ENCODE results near the gene ERCC6L2. TPM values are rescaled to one million over a fixed set of nuclear protein-coding genes. Genes with fewer than 3 reads are reported as not detected.

ERCC6L2 gene
- polyA plus RNA-seq, 1 donor from 2014 or later, result 72.6 TPM

DNA sequence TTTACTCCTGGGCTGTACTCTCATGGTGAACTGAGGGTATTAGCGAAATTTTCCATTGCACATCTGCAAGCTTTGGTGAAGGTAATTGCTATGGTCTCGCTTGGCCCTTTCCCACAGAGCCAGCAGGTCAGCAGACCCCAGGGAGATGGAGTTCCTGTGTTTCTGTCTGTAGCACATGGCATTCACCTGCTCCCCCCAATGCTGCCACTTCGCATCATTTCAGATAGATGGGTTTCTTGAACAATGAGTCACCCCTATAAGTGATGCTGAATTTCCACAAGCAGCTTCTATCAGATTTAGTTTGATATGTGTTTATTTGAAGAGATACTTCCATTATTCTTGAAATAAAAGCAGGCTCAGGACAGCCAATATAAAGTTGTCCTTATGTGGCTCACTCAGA lies 117.8 kb downstream of the ERCC6L2 start:
- Histone ChIP-seq H3K27me3 (ENCODE audit: insufficient read depth, low read depth, low read length) (no peaks in the 10 kb centered on the region), H3K4me2 (ENCODE audit: low read length) (no peak overlapping the region), H3K79me2 (replicated peaks; ENCODE audit: insufficient read depth, low read length) (no peaks in the 10 kb centered on the region), H3K9me2 (ENCODE audit: insufficient read depth, low read length) (no peaks in the 10 kb centered on the region), H3F3A (ENCODE audit: insufficient read depth, low read length, poor library complexity, severe bottlenecking) (no peaks in the 10 kb centered on the region), H3K9me3 (ENCODE audit: low read length) (no peaks in the 10 kb centered on the region), H3K4me3 (ENCODE audit: low read length) (no peak overlapping the region), H3K27ac (ENCODE audit: low read length) (no peak overlapping the region), H3K36me3 (ENCODE audit: insufficient read depth, low read length) (peaks cover 4% of the 10 kb centered on the region), H3K9ac (ENCODE audit: low read length) (no peak overlapping the region), H4K20me1 (ENCODE audit: insufficient read depth) (no peaks in the 10 kb centered on the region), H2AFZ (ENCODE audit: low read depth, low read length) (no peak overlapping the region)
- TF ChIP-seq SMC3 (conservative IDR thresholded peaks at IDR 0.05; ENCODE audit: poor library complexity) (no peak), MXI1 (conservative IDR thresholded peaks at IDR 0.05; ENCODE audit: poor library complexity, severe bottlenecking) (no peak), EZH2 (IDR thresholded peaks at IDR 0.05; ENCODE audit: borderline replicate concordance, insufficient read depth, low read length, poor library complexity, severe bottlenecking) (no peak), RAD21 (conservative IDR thresholded peaks at IDR 0.05) (no peak), TAF1 (IDR thresholded peaks at IDR 0.05; ENCODE audit: low read depth) (no peak), POLR2AphosphoS5 (IDR thresholded peaks at IDR 0.05) (no peak), EP300 (conservative IDR thresholded peaks at IDR 0.05; ENCODE audit: poor library complexity, severe bottlenecking) (no peak)
- TF ChIP-seq, protein P1, sequence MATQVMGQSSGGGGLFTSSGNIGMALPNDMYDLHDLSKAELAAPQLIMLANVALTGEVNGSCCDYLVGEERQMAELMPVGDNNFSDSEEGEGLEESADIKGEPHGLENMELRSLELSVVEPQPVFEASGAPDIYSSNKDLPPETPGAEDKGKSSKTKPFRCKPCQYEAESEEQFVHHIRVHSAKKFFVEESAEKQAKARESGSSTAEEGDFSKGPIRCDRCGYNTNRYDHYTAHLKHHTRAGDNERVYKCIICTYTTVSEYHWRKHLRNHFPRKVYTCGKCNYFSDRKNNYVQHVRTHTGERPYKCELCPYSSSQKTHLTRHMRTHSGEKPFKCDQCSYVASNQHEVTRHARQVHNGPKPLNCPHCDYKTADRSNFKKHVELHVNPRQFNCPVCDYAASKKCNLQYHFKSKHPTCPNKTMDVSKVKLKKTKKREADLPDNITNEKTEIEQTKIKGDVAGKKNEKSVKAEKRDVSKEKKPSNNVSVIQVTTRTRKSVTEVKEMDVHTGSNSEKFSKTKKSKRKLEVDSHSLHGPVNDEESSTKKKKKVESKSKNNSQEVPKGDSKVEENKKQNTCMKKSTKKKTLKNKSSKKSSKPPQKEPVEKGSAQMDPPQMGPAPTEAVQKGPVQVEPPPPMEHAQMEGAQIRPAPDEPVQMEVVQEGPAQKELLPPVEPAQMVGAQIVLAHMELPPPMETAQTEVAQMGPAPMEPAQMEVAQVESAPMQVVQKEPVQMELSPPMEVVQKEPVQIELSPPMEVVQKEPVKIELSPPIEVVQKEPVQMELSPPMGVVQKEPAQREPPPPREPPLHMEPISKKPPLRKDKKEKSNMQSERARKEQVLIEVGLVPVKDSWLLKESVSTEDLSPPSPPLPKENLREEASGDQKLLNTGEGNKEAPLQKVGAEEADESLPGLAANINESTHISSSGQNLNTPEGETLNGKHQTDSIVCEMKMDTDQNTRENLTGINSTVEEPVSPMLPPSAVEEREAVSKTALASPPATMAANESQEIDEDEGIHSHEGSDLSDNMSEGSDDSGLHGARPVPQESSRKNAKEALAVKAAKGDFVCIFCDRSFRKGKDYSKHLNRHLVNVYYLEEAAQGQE (IDR thresholded peaks at IDR 0.05; ENCODE audit: borderline replicate concordance), result no peak
- TF ChIP-seq, protein P2, sequence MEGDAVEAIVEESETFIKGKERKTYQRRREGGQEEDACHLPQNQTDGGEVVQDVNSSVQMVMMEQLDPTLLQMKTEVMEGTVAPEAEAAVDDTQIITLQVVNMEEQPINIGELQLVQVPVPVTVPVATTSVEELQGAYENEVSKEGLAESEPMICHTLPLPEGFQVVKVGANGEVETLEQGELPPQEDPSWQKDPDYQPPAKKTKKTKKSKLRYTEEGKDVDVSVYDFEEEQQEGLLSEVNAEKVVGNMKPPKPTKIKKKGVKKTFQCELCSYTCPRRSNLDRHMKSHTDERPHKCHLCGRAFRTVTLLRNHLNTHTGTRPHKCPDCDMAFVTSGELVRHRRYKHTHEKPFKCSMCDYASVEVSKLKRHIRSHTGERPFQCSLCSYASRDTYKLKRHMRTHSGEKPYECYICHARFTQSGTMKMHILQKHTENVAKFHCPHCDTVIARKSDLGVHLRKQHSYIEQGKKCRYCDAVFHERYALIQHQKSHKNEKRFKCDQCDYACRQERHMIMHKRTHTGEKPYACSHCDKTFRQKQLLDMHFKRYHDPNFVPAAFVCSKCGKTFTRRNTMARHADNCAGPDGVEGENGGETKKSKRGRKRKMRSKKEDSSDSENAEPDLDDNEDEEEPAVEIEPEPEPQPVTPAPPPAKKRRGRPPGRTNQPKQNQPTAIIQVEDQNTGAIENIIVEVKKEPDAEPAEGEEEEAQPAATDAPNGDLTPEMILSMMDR (IDR thresholded peaks at IDR 0.05; ENCODE audit: poor library complexity, severe bottlenecking), result no peak

DNA sequence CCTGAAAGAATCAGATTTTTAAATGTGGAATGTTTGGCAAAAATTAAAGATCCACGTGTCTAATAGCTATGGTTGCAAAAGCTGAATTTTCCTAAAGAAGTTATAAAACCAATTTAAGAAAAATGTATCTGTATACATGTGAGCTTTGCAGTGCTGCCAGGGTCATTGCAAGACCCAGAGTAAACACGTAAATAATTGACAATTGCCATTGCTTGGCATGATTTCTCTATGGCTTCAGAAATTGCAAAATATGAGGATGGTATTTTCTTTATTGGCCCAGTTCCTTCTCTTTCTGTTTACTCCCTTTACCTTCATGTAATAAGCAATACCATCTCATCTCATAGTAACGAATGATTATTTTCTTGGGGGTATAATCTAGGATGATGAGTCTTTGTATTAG lies 123.9 kb downstream of the ERCC6L2 start:
- H2AFZ ChIP-seq (ENCODE audit: low read depth, low read length), result no peak overlapping the region
- H3K36me3 ChIP-seq (ENCODE audit: insufficient read depth, low read length), result peaks cover 4% of the 10 kb centered on the region
- H3K9ac ChIP-seq (ENCODE audit: low read length), result no peak overlapping the region
- no peaks in the 10 kb centered on the region for H4K20me1 ChIP-seq (ENCODE audit: insufficient read depth)
- H3K27me3 ChIP-seq (ENCODE audit: insufficient read depth, low read depth, low read length), result no peaks in the 10 kb centered on the region
- TF ChIP-seq EZH2 (IDR thresholded peaks at IDR 0.05; ENCODE audit: borderline replicate concordance, insufficient read depth, low read length, poor library complexity, severe bottlenecking), result no peak
- TF ChIP-seq, protein P2 (IDR thresholded peaks at IDR 0.05; ENCODE audit: poor library complexity, severe bottlenecking), result no peak
- TF ChIP-seq TAF1 (IDR thresholded peaks at IDR 0.05; ENCODE audit: low read depth), result no peak
- no peak for TF ChIP-seq EP300 (conservative IDR thresholded peaks at IDR 0.05; ENCODE audit: poor library complexity, severe bottlenecking)
- TF ChIP-seq POLR2AphosphoS5 (IDR thresholded peaks at IDR 0.05), result no peak
- TF ChIP-seq, protein P1 (IDR thresholded peaks at IDR 0.05; ENCODE audit: borderline replicate concordance), result no peak
- no peak for TF ChIP-seq MXI1 (conservative IDR thresholded peaks at IDR 0.05; ENCODE audit: poor library complexity, severe bottlenecking)
- TF ChIP-seq RAD21 (conservative IDR thresholded peaks at IDR 0.05), result no peak
- no peak for TF ChIP-seq SMC3 (conservative IDR thresholded peaks at IDR 0.05; ENCODE audit: poor library complexity)
- no peak overlapping the region for H3K27ac ChIP-seq (ENCODE audit: low read length)
- no peaks in the 10 kb centered on the region for H3F3A ChIP-seq (ENCODE audit: insufficient read depth, low read length, poor library complexity, severe bottlenecking)
- H3K9me2 ChIP-seq (ENCODE audit: insufficient read depth, low read length), result no peaks in the 10 kb centered on the region
- no peak overlapping the region for H3K4me3 ChIP-seq (ENCODE audit: low read length)
- no peaks in the 10 kb centered on the region for H3K9me3 ChIP-seq (ENCODE audit: low read length)
- no peak overlapping the region for H3K4me2 ChIP-seq (ENCODE audit: low read length)
- no peaks in the 10 kb centered on the region for H3K79me2 ChIP-seq (replicated peaks; ENCODE audit: insufficient read depth, low read length)

Data from neural cell (in vitro differentiated cells).